B cell (primary cell): Measurements from ENCODE around the gene KTN1. TPM values are rescaled to one million over a fixed set of nuclear protein-coding genes. Genes with fewer than 3 reads are reported as not detected.

ENCODE experiments used
- ATAC-seq: fragments of 200-7000 bp; cut with Tn5 transposase; one replicate; pipeline ENCODE4 v1.10.0; 2021; ENCODE audit warnings: low read depth, mild to moderate bottlenecking, moderate number of reproducible peaks, moderate library complexity
- CTCF ChIA-PET: fragments of 350-600 bp; sonication (Branson Sonifier 250); formaldehyde crosslinking; loops from one replicate; lab custom pipeline; 2021; ENCODE audit warnings: antibody characterized with exemption, inconsistent platforms; lab: Charles Lee
- POLR2A ChIA-PET: fragments of 350-600 bp; sonication (Branson Sonifier 250); formaldehyde crosslinking; loops from one replicate; lab custom pipeline; 2021; ENCODE audit warnings: antibody characterized with exemption; lab: Charles Lee
- DNase-seq: peaks from one replicate; pipeline ENCODE4 v3.0.0; 2013
- H2AFZ ChIP-seq: 2 replicates; pipeline ENCODE4 v1.6.1; 2012; ENCODE audit warnings: mild to moderate bottlenecking, low read depth, low read length; ENCODE audit not compliant: insufficient read depth, poor library complexity, severe bottlenecking
- H3K27ac ChIP-seq, 2 donors: 1 replicate in 1 of 2; 2 replicates in 1 of 2; pipeline ENCODE4 v1.5.1; 2012 to 2013; ENCODE audit warnings: low read length in 2 of 2, mild to moderate bottlenecking in 2 of 2, moderate library complexity in 1 of 2
- H3K27me3 ChIP-seq, 4 experiments: fragments of 200-600 bp in 1 of 4; sonication (generic) in 1 of 4; replicated peaks in 1 of 4; 1 replicate in 2 of 4; 2 replicates in 2 of 4; pipeline versions ENCODE4 v1.6.1 to v1.7.0; 2013 to 2016; ENCODE audit warnings: low read length in 3 of 4, mild to moderate bottlenecking in 2 of 4, mixed read lengths in 1 of 4, moderate library complexity in 1 of 4; ENCODE audit not compliant: insufficient read depth in 4 of 4, control insufficient read depth in 3 of 4; ENCODE audit errors: control extremely low read depth in 1 of 4
- H3K36me3 ChIP-seq, 2 experiments: replicated peaks in 1 of 2; 1 replicate in 1 of 2; 2 replicates in 1 of 2; pipeline versions ENCODE4 v1.6.1 to v1.7.1; 2013; ENCODE audit warnings: low read length in 1 of 2; ENCODE audit not compliant: insufficient read depth in 2 of 2, control insufficient read depth in 1 of 2; ENCODE audit errors: control extremely low read depth in 1 of 2, extremely low read depth in 1 of 2
- H3K4me1 ChIP-seq, 2 donors: fragments of 200-600 bp in 1 of 2; sonication (generic) in 1 of 2; 1 replicate in 1 of 2; 2 replicates in 1 of 2; pipeline versions ENCODE4 v1.5.1 to v1.6.1; 2013 to 2017; ENCODE audit warnings: low read length in 2 of 2; ENCODE audit not compliant: control insufficient read depth in 2 of 2, insufficient read depth in 2 of 2
- H3K4me2 ChIP-seq: replicated peaks from 2 replicates; pipeline ENCODE3; 2012; ENCODE audit warnings: mild to moderate bottlenecking, low read depth, low read length; ENCODE audit not compliant: poor library complexity, severe bottlenecking
- H3K4me3 ChIP-seq, 5 experiments: fragments of 200-600 bp in 1 of 5; sonication (generic) in 1 of 5; 1 replicate in 3 of 5; 2 replicates in 2 of 5; pipeline versions ENCODE4 v1.5.1 to v1.7.0; 2011 to 2016; ENCODE audit warnings: low read length in 4 of 5, mild to moderate bottlenecking in 4 of 5, low read depth in 2 of 5, control low read depth in 1 of 5, moderate library complexity in 1 of 5; ENCODE audit not compliant: insufficient read depth in 1 of 5; ENCODE audit errors: control extremely low read depth in 1 of 5, extremely low read depth in 1 of 5
- H3K79me2 ChIP-seq: fragments of 200-600 bp; sonication (generic); one replicate; pipeline ENCODE4 v1.6.0; 2016; ENCODE audit warnings: low read length; ENCODE audit not compliant: control insufficient read depth, insufficient read depth
- H3K9ac ChIP-seq: fragments of 200-600 bp; sonication (generic); 2 replicates; pipeline ENCODE4 v1.6.1; 2017; ENCODE audit warnings: mild to moderate bottlenecking, low read length, moderate library complexity
- H3K9me3 ChIP-seq, 3 donors: one replicate each; pipeline versions ENCODE4 v1.6.1 to v1.7.1; 2013; ENCODE audit warnings: low read length in 2 of 3; ENCODE audit not compliant: control insufficient read depth in 2 of 3, insufficient read depth in 1 of 3; ENCODE audit errors: control extremely low read depth in 1 of 3
- H4K20me1 ChIP-seq: 2 replicates; pipeline ENCODE4 v1.6.0; 2012; ENCODE audit warnings: mild to moderate bottlenecking, low read length; ENCODE audit not compliant: insufficient read depth, control insufficient read depth, poor library complexity, severe bottlenecking
- H3K27ac Mint-ChIP-seq: one replicate; pipeline ENCODE4 v1.8.0; 2021; ENCODE audit warnings: mixed read lengths
- H3K27me3 Mint-ChIP-seq: one replicate; pipeline ENCODE4 v1.8.0; 2021; ENCODE audit warnings: mixed read lengths
- H3K4me1 Mint-ChIP-seq: one replicate; pipeline ENCODE4 v1.8.0; 2021; ENCODE audit warnings: mixed read lengths
- H3K4me3 Mint-ChIP-seq: one replicate; pipeline ENCODE4 v1.8.0; 2021; ENCODE audit warnings: mixed read lengths
- H3K9me3 Mint-ChIP-seq: one replicate; pipeline ENCODE4 v1.8.0; 2022; ENCODE audit warnings: mixed read lengths; ENCODE audit not compliant: insufficient read depth
- CTCF ChIP-seq: fragments of 200-600 bp; IDR thresholded peaks from one replicate; pipeline ENCODE4 v1.8.0; 2022; ENCODE audit warnings: antibody characterized with exemption, mild to moderate bottlenecking
- EZH2 ChIP-seq: IDR thresholded peaks from 2 replicates; pipeline ENCODE4 v1.6.1; 2012; ENCODE audit warnings: borderline replicate concordance, low read depth, mild to moderate bottlenecking, moderate library complexity, low read length; ENCODE audit not compliant: insufficient read depth, poor library complexity, severe bottlenecking
- WGBS: methylation state at CpG from one replicate; pipeline ENCODE4 v1.1.5; 2013; ENCODE audit warnings: missing lambda C conversion rate; ENCODE audit not compliant: insufficient coverage; 5-methylcytosine and 5-hydroxymethylcytosine counted together
- intact Hi-C: fragments of 100-400 bp; cut with micrococcal nuclease; formaldehyde crosslinking; loops from one replicate; pipeline ENCODE4 v1.10.0; 2022
- polyA plus RNA-seq: library from polyadenylated mRNA; depleted of rRNA; stranded (reverse); fragments of >200 nt; gene quantifications from 2 replicates; pipeline ENCODE4 v1.2.3, GENCODE V29; 2012
- total RNA-seq, 2 donors: library from RNA; stranded (reverse); fragments of 120-200 nt in 1 of 2; gene quantifications; 1 replicate in 1 of 2; 2 replicates in 1 of 2; pipeline versions ENCODE4 v1.2.3 to v1.2.4, GENCODE V29; 2013 to 2022

The KTN1 gene
- total and polyA plus RNA-seq, 2 donors (not counting 1 experiment from before 2014, with no cell fraction given) = 25.8 to 123 TPM

- intact Hi-C loops = loop anchor here (1.0 to 2.0 kb wide), 3 partner anchors 608 to 742 kb away; no protein-coding TSS in a partner anchor
- TF ChIP-seq CTCF (peak; percentile 62), EZH2 (no peak)
- CTCF ChIA-PET = interaction anchor here (0.7 to 4.5 kb wide), 14 partner anchors 13 to 744 kb away, joined by 3 to 42 read pairs (median 6); no protein-coding TSS in a partner anchor
- Histone ChIP-seq H3K9me3 (no peaks in the 10 kb centered on the region), H4K20me1 (no peaks in the 10 kb centered on the region), H3K27me3 (no peaks in the 10 kb centered on the region), H3K27ac (no peak overlapping the region), H3K79me2 (no peaks in the 10 kb centered on the region), H3K9ac (no peak overlapping the region), H3K4me2 (no peak overlapping the region), H3K4me3 (no peak overlapping the region), H2AFZ (no peak overlapping the region), H3K36me3 (no peaks in the 10 kb centered on the region), H3K4me1 (no peaks in the 10 kb centered on the region)
- POLR2A ChIA-PET = no interaction called here
- DNase-seq (peak; percentile 33), ATAC-seq (no peak)
- 0% methylated on average over 1 of the region's 2 CpGs for WGBS
- Mint-ChIP-seq H3K27ac (no peak overlapping the region), H3K4me3 (no peak overlapping the region), H3K9me3 (peaks cover 2% of the 10 kb centered on the region), H3K4me1 (no peaks in the 10 kb centered on the region), H3K27me3 (no peaks in the 10 kb centered on the region)
These were observed 152.0 kb downstream of the KTN1 start for GRCh38 chr14:55731881-55732498.

GRCh38 chr14:55733599-55733998, 153.6 kb downstream of the KTN1 start:
- H3K4me2 ChIP-seq = no peak overlapping the region
- DNase-seq = no peak
- no peak overlapping the region for H3K9ac ChIP-seq
- Mint-ChIP-seq H3K4me3 (no peak overlapping the region), H3K4me1 (no peaks in the 10 kb centered on the region), H3K27me3 (no peaks in the 10 kb centered on the region), H3K27ac (no peak overlapping the region), H3K9me3 (peaks cover 2% of the 10 kb centered on the region)
- H3K36me3 ChIP-seq = no peaks in the 10 kb centered on the region
- WGBS = 93% methylated on average over 2 of the region's 3 CpGs
- no peak overlapping the region for H3K27ac ChIP-seq
- intact Hi-C loops = loop anchor here (2.0 kb wide), 1 partner anchor 689 kb away; no protein-coding TSS in a partner anchor
- no peaks in the 10 kb centered on the region for H3K27me3 ChIP-seq
- H4K20me1 ChIP-seq = no peaks in the 10 kb centered on the region
- no peak overlapping the region for H3K4me3 ChIP-seq
- H3K79me2 ChIP-seq = no peaks in the 10 kb centered on the region
- ChIA-PET CTCF (interaction anchor here (1.0 to 4.5 kb wide), 7 partner anchors 9 to 743 kb away, joined by 3 to 42 read pairs (median 9); no protein-coding TSS in a partner anchor), POLR2A (no interaction called here)
- no peaks in the 10 kb centered on the region for H3K9me3 ChIP-seq
- ATAC-seq = no peak
- H3K4me1 ChIP-seq = no peaks in the 10 kb centered on the region
- TF ChIP-seq EZH2 (no peak), CTCF (no peak)
- no peak overlapping the region for H2AFZ ChIP-seq
